Neutrophil (primary cell): Measurements from ENCODE around the gene PLCB4.

Source experiments
- H3K27ac ChIP-seq: fragments of 200-600 bp; sonication (generic); 2 replicates; pipeline ENCODE4 v1.5.1; 2016; ENCODE audit warnings: mild to moderate bottlenecking, moderate library complexity
- H3K27me3 ChIP-seq: fragments of 200-600 bp; sonication (generic); 2 replicates; pipeline ENCODE4 v1.6.0; 2016; ENCODE audit warnings: mild to moderate bottlenecking
- H3K36me3 ChIP-seq: fragments of 200-600 bp; sonication (generic); 2 replicates; pipeline ENCODE4 v1.5.1; 2017
- H3K4me1 ChIP-seq, 2 experiments: fragments of 200-600 bp in 1 of 2; sonication (generic) in 1 of 2; 1 replicate in 1 of 2; 2 replicates in 1 of 2; pipeline versions ENCODE4 v1.5.1 to v1.6.1; 2013 to 2016; ENCODE audit warnings: low read depth in 1 of 2, low read length in 1 of 2, mild to moderate bottlenecking in 1 of 2, moderate library complexity in 1 of 2; ENCODE audit not compliant: control insufficient read depth in 1 of 2, insufficient read depth in 1 of 2
- H3K4me3 ChIP-seq, 2 experiments: fragments of 200-600 bp in 1 of 2; sonication (generic) in 1 of 2; 1 replicate in 1 of 2; 2 replicates in 1 of 2; pipeline ENCODE4 v1.5.1; 2013 to 2016; ENCODE audit warnings: low read depth in 1 of 2, low read length in 1 of 2, mild to moderate bottlenecking in 1 of 2, moderate library complexity in 1 of 2
- H3K9me3 ChIP-seq: fragments of 200-600 bp; sonication (generic); 2 replicates; pipeline ENCODE4 v1.5.1; 2016
- TF ChIP-seq, protein P1 (sequence below): fragments of 200-600 bp; sonication (generic); IDR thresholded peaks from 2 replicates; pipeline ENCODE4 v1.5.1; 2016; ENCODE audit warnings: antibody characterized with exemption

Gene PLCB4

DNA sequence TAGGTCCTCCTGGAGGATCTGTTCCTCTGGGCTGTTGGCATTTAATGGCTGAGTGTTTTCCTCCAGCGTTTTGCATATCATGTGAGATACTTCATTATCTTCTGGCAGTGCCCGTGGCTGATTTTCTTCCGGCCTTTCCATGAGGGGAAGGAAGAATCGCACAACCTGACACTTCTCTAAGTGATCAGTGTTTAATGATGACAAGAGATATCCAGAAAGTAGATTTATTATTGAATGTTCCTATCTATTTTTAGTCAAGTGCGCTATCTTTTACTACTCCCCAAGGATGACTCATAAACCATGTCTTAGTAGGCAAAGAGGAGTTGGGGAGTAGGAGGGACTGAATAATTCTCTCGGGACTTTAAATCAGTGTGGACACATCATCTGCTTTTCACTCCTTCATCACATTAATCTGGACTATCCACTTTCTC lies 149.7 kb downstream of the PLCB4 start:
- TF ChIP-seq, protein P1, sequence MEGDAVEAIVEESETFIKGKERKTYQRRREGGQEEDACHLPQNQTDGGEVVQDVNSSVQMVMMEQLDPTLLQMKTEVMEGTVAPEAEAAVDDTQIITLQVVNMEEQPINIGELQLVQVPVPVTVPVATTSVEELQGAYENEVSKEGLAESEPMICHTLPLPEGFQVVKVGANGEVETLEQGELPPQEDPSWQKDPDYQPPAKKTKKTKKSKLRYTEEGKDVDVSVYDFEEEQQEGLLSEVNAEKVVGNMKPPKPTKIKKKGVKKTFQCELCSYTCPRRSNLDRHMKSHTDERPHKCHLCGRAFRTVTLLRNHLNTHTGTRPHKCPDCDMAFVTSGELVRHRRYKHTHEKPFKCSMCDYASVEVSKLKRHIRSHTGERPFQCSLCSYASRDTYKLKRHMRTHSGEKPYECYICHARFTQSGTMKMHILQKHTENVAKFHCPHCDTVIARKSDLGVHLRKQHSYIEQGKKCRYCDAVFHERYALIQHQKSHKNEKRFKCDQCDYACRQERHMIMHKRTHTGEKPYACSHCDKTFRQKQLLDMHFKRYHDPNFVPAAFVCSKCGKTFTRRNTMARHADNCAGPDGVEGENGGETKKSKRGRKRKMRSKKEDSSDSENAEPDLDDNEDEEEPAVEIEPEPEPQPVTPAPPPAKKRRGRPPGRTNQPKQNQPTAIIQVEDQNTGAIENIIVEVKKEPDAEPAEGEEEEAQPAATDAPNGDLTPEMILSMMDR: no peak
- H3K9me3 ChIP-seq: no peaks in the 10 kb centered on the region

DNA sequence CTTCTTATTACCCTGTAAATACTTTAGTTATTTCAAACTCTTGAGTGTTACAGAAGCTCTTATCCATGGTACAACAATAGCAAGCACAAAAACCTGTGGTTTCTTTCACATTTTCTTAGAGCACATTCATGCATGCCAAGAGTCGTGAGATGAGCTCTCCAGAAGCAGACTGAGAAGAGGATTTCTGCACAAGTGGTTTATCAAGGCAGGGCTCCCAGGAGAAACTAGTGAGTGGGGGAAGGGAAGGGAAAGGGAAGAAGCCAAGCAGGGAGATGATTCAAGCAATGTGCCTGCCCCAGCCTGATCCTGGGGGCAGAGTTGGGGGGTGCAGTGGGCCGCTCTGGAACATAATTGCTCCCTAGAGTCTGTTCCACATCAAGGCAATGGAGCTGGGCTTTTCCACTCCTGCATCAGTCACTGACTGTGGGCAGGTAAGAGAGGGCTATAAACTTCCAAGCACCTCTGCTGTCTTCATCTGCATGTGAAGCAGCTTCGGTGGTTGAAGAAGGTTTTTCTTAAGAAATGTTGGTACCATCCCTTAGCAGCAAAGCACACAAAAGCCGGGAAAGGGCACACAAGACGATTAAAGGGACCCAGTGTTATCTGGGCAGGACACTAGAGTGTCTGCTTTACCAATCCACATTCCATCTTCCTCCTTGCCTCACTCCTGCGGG lies 152.1 kb downstream of the PLCB4 start:
- Histone ChIP-seq H3K36me3 (no peaks in the 10 kb centered on the region), H3K27me3 (no peaks in the 10 kb centered on the region), H3K27ac (no peak overlapping the region), H3K9me3 (no peaks in the 10 kb centered on the region), H3K4me1 (no peaks in the 10 kb centered on the region), H3K4me3 (no peak overlapping the region)
- TF ChIP-seq, protein P1: no peak

More for the DNA sequence above, 149.7 kb downstream of the PLCB4 start:
- H3K36me3 ChIP-seq: no peaks in the 10 kb centered on the region
- H3K27me3 ChIP-seq: no peaks in the 10 kb centered on the region
- no peaks in the 10 kb centered on the region for H3K4me1 ChIP-seq
- H3K27ac ChIP-seq: no peak overlapping the region
- H3K4me3 ChIP-seq: no peak overlapping the region

DNA sequence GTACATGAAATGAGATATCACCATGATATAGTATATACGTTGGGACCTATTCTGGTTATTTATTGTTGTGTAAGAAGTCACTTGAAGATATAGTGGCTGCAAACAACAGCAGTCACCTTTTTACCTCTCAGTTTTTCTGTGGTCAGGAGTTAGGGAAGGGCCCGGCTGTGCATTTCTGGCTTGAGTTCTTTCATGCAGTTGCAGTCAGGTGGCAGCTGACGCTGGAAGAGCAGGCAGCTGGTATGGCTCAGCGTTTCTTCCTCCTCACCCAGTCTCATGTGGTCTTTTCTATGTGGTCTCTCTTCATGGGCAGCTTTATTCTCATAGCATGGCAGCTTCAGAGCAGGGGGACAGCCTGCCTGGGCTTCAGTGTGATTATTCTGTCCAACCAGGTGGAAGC lies 154.4 kb downstream of the PLCB4 start:
- Histone ChIP-seq H3K36me3 (no peaks in the 10 kb centered on the region), H3K27me3 (no peaks in the 10 kb centered on the region), H3K4me1 (no peaks in the 10 kb centered on the region), H3K4me3 (no peak overlapping the region), H3K9me3 (no peaks in the 10 kb centered on the region), H3K27ac (no peak overlapping the region)
- TF ChIP-seq, protein P1: no peak

DNA sequence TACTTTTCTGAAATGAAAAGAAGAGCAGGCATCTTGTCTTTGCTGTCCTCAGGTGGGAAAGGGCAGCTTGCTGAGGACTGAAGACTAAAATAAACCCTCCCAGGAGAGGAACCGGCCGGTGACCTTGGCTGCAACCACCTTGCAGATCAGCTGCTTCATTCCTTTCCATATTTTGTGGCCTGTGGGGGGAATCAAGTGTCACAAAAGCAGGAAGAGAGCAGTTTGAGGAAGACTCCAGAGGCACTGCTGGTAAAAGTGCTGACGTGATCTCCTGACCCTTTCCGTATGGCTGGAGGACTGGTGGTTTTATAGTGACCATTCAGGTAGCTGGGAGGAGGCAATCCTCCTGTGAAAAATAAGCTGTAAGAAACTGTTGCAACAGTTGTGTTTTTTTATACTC lies 157.0 kb downstream of the PLCB4 start:
- Histone ChIP-seq H3K27ac (no peak overlapping the region), H3K4me1 (no peaks in the 10 kb centered on the region), H3K27me3 (no peaks in the 10 kb centered on the region), H3K36me3 (no peaks in the 10 kb centered on the region), H3K4me3 (no peak overlapping the region), H3K9me3 (no peaks in the 10 kb centered on the region)
- TF ChIP-seq, protein P1: no peak

DNA sequence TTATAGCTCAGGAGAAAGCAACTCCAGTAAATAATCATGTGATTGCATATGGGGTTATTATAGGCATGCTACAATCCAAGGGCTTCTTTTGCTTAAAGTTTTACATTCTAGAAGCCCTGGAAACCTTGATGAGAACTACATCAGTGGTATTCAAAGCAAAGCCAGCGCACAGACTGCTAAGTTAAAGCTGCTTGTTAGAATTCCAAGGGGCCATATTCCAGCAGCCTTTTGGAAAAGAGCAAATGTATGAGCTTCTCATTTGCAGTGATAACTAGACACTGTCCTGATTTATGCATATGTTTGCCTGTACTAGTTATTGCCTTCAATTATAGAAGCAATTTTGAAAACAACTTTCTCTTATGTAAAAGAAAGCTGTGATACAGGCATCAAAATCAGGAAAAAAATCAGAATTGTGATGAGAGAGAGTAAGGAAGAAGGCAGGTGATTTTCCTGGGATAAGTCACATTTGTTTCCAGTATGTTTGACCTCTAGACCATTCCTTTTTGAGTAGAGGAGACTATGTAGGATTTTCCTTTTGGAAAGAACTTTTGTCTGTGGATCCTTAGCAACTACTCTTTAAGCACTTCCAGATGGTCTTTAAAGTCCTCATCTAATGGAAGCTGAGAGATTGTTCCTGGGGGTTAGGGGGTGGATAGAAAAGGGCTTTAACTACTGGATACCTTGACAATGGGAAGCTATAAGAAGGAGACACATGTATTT lies 159.2 kb downstream of the PLCB4 start:
- Histone ChIP-seq H3K4me1 (no peaks in the 10 kb centered on the region), H3K36me3 (no peaks in the 10 kb centered on the region)
- TF ChIP-seq, protein P1: no peak

More for the DNA sequence above, 159.2 kb downstream of the PLCB4 start:
- Histone ChIP-seq H3K27me3 (no peaks in the 10 kb centered on the region), H3K4me3 (no peak overlapping the region), H3K9me3 (no peaks in the 10 kb centered on the region), H3K27ac (no peak overlapping the region)
